Bone marrow (tissue), 2 donors: ENCODE measurements around the gene OSTC.
A peak's percentile ranks its signal among the peaks of the same experiment; 100 is the strongest.

Source experiments
- DNase-seq, 2 donors: peaks; one replicate each; lab custom pipeline; 2025; lab: John Stamatoyannopoulos, UW

Gene OSTC

GRCh38 chr4:108650212-108651013 is at the start of gene OSTC:
OSTC (plus strand) TSS chr4:108650599; CDS start chr4:108650656, 57 bp downstream.
- DNase-seq = peak; percentile 74 to 87

DNA sequence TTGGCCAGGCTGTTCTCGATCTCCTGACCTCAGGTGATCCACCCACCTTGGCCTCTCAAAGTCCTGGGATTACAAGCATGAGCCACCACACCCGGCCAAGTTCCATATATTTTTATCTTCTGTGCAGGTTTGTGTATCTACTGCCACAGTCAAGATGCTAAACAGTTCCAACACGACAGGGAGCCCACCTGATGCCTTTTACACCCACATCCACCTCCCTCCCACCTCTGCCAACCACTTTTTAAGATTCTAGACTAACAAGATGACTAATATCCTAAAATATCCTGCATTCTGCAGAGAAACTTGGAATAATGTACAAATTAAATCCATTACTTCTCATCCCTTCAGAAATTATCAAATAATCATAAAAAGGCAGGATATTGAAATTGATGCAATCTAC is 49.3 kb upstream of the OSTC start:
- no peak for DNase-seq

GRCh38 chr4:108601532-108601931 is 48.9 kb upstream of the OSTC start:
- DNase-seq = no peak

DNA sequence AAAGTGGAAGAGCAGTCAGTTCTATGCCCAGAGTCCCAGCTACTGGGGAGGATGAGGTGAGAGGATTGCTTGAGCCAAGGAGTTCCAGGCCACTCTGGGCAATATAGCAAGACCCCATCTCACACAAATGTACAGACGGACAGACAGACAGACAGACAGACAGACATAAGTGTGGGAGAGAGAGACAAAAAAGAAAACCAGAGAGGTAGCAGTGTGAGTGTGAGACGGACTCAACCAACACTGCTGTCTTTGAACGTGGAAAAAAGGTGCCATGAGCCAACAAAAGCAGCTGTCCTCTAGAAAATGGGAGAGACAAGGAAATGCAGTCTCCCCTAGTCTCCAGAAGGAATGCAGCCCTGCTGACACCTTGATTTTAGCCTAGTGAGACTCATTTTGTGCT is 48.2 kb upstream of the OSTC start:
- DNase-seq = no peak

- DNase-seq = no peak
These were observed 43.2 kb upstream of the OSTC start for GRCh38 chr4:108607079-108607815.

DNA sequence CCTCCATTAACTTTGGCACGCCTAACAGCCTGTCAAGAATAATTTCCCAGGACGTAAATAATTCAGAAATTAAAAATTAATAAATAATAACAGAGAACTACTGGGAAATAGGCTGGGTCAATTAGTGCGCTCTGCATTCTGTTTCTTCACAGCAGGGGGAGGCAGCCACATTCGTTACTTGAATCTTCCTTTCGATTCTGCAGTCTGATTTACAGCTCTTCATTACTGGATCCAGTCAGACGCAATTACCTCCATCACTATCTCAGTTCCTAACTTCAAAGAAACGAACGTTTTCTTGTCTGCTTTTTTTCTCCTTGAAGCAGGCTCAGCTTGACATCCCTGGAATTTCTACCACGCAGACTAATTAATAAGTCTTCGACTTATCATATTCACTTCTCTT is 39.0 kb upstream of the OSTC start:
- no peak for DNase-seq

- no peak for DNase-seq
These were observed 38.0 kb upstream of the OSTC start for GRCh38 chr4:108612365-108612764.

GRCh38 chr4:108619372-108620100 is 30.9 kb upstream of the OSTC start:
- DNase-seq = no peak

- DNase-seq = peak; percentile 83 to 98
These were observed 30.1 kb upstream of the OSTC start, which contains the start of gene RPL34 for GRCh38 chr4:108620101-108620932. RPL34 (plus strand) TSS chr4:108620576; CDS start chr4:108621960, 1,384 bp downstream.

GRCh38 chr4:108620933-108621905 is 29.2 kb upstream of the OSTC start:
- DNase-seq = no peak

GRCh38 chr4:108622022-108622421 is 28.4 kb upstream of the OSTC start:
- no peak for DNase-seq

DNA sequence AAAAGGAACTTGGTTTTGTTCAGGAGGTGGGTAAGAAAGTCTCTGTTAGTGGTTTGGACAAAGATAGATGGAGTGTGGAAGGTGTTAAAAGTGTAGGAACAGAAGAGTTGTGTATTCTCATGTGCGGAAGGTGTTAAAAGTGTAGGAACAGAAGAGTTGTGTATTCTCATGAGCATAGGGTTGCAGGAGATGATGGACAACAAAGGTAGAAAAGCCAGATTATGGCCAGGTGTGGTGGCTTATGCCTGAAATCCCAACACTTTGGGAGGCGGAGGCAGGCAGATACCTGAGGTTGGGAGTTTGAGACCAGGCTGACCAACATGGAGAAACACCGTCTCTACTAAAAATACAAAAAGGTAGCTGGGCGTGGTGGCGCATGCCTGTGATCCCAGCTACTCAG is 27.6 kb upstream of the OSTC start:
- DNase-seq = no peak

- DNase-seq = no peak
These were observed 25.9 kb upstream of the OSTC start for GRCh38 chr4:108624263-108625056.

DNA sequence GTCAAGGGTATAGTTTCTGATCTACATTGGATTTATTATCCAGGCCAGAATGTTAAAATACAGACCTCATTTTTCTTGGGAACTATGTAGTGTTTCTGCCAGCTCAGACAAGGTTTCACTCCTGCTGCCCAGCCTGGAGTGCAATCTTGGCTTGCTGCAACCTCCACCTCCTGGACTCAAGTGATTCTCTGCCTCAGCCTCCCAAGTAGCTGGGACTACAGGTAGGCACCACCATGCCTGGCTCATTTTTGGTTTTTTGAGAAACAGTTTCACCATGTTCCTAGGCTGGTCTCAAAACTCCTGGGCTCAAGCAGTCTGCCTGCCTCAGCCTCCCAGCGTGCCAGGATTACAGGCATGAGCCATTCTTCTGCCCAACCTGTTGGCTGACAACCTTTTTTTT is 24.3 kb upstream of the OSTC start:
- no peak for DNase-seq

GRCh38 chr4:108628411-108628810 is 22.0 kb upstream of the OSTC start:
- DNase-seq = no peak

GRCh38 chr4:108635070-108635655 is 15.2 kb upstream of the OSTC start:
- no peak for DNase-seq

DNA sequence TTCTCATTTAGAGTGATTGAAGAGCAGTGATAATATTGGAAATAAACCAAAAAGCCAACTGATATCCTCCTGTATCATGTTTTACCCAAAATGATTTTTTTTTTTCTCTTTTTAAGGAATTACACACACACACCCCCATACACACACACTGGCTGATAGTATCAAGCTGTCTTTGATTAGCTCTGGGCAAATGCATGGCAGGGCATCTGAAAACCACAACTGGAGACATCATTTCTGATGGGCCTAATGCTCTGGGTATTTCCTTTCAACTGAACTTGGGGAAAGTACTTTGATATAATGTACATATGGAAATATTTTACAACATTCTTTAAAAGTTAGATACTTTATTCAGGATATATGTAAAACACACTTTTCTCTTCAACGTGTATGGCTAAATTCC is 14.2 kb upstream of the OSTC start:
- DNase-seq = no peak

- no peak for DNase-seq
These were observed 12.5 kb upstream of the OSTC start for GRCh38 chr4:108637856-108638255.

GRCh38 chr4:108644237-108644636 is 6.2 kb upstream of the OSTC start:
- no peak for DNase-seq
